Measurements from ENCODE around the gene TMEFF1.

Gene TMEFF1

DNA sequence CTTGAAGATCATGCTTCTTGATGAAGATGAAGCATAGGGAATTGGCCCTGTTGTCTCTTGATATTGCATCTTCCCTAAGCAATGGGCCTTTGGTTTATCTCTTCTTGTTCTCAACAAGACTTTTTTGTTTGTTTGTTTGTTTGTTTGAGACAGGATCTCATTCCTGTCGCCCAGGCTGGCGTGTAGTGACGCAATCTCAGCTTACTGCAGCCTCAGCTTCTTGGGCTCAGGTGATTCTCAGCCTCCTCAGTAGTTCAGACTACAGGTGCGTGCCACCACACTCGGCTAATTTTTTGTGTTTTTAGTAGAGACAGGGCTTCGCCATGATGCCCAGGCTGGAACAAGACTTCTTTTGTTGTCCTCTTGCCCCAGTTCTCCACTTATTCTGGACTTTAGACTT is 5.2 kb downstream of the TMEFF1 start:
- no peak overlapping the region for H3K4me3 ChIP-seq (ENCODE audit: low read depth, low read length)
- CTCF ChIA-PET: interaction anchor here (1.2 to 3.4 kb wide), 5 partner anchors 12 to 124 kb away, joined by 3 to 15 read pairs (median 4); no protein-coding TSS in a partner anchor
- no peak for TF ChIP-seq CTCF (IDR thresholded peaks at IDR 0.05; ENCODE audit: insufficient read depth, low read length, missing control alignments)
- no peak for DNase-seq (ENCODE audit: low read depth, low spot score)
- POLR2A ChIA-PET: no interaction called here

DNA sequence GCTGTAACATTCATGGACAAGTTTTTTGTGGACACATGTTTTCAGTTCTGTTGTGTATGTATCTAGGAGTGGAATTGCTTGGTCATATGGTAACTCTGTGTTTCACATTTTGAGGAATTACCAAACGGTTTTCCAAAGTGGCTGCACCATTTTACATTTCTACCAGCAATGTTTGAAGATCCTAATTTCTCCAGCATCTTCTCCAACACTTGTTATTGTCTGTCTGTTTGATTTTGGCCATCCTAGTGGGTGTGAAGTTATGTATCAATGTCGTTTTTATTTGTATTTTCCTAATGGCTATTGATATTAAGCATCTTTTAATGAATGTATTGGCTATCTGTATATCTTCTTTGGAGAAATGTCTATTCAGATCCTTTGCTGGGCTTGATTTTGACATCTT is 6.9 kb downstream of the TMEFF1 start:
- ChIA-PET CTCF (no interaction called here), POLR2A (no interaction called here)
- no peak for DNase-seq (ENCODE audit: low read depth, low spot score)
- H3K4me3 ChIP-seq (ENCODE audit: low read depth, low read length): no peak overlapping the region
- no peak for TF ChIP-seq CTCF (IDR thresholded peaks at IDR 0.05; ENCODE audit: insufficient read depth, low read length, missing control alignments)

DNA sequence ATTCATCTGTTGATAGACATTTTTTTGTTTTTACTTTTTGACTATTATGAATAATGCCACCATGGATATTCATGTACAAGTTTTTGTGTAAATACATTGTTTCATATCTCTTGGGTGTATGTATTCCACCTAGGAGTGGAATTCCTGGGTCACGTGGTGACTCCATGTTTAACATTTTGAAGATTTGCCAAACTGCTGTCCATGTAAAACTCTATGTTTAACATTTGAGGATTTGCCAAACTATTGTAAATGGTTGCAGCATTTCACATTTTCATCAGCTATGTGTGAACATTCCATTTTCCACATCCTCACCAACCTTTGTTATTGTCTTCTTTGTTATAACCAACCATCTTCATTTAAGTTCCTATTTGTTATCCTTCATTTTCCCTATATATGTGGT is 12.2 kb downstream of the TMEFF1 start:
- ChIA-PET POLR2A (no interaction called here), CTCF (interaction anchor here (1.2 to 2.8 kb wide), 2 partner anchors 21 to 160 kb away, joined by 3 to 7 read pairs; no protein-coding TSS in a partner anchor)
- no peak for DNase-seq (ENCODE audit: low read depth, low spot score)
- TF ChIP-seq CTCF (IDR thresholded peaks at IDR 0.05; ENCODE audit: insufficient read depth, low read length, missing control alignments): no peak
- H3K4me3 ChIP-seq (ENCODE audit: low read depth, low read length): no peak overlapping the region

- TF ChIP-seq CTCF (IDR thresholded peaks at IDR 0.05; ENCODE audit: insufficient read depth, low read length, missing control alignments): no peak
- DNase-seq (ENCODE audit: low read depth, low spot score): no peak
- CTCF ChIA-PET: interaction anchor here (2.8 kb wide), 1 partner anchor 19 kb away, joined by 7 read pairs; no protein-coding TSS in a partner anchor
- no peak overlapping the region for H3K4me3 ChIP-seq (ENCODE audit: low read depth, low read length)
- POLR2A ChIA-PET: no interaction called here
Measured at GRCh38 chr9:100486479-100487176, 13.7 kb downstream of the TMEFF1 start.

DNA sequence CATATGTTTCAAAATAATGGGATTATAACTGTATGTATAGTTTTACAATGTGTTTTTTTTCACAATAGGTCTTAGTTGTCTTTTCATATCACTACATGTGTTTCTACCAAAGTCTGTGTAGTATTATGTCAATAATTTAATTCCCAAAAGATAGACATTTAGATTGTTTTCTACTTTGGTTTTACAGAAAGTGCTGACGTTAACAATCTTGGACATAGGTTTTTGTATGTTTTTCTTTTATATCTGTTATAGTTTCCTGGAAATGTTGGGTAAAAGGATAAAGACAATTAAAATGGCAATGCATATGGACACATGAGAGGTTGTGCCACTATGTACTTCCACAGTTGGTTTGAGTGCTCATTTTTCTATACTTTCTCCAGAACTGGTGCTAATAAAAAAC is 15.2 kb downstream of the TMEFF1 start:
- POLR2A ChIA-PET: no interaction called here
- CTCF ChIA-PET: interaction anchor here (0.6 kb wide), 1 partner anchor 634 kb away, joined by 3 read pairs; no protein-coding TSS in a partner anchor
- DNase-seq (ENCODE audit: low read depth, low spot score): no peak
- no peak for TF ChIP-seq CTCF (IDR thresholded peaks at IDR 0.05; ENCODE audit: insufficient read depth, low read length, missing control alignments)
- H3K4me3 ChIP-seq (ENCODE audit: low read depth, low read length): no peak overlapping the region

GRCh38 chr9:100489836-100490235 is 16.9 kb downstream of the TMEFF1 start:
- CTCF ChIA-PET: interaction anchor here (1.0 to 1.6 kb wide), 2 partner anchors 11 to 16 kb away, joined by 4 to 5 read pairs; no protein-coding TSS in a partner anchor
- POLR2A ChIA-PET: no interaction called here
- DNase-seq (ENCODE audit: low read depth, low spot score): no peak
- no peak overlapping the region for H3K4me3 ChIP-seq (ENCODE audit: low read depth, low read length)
- TF ChIP-seq CTCF (IDR thresholded peaks at IDR 0.05; ENCODE audit: insufficient read depth, low read length, missing control alignments): no peak

Data from AG04449 (cell line).